Measurements from ENCODE around the gene JMJD8.

Gene JMJD8

GRCh38 chr16:730666-731509, 46.8 kb upstream of the JMJD8 start:
- no peaks in the 10 kb centered on the region for H3K79me2 ChIP-seq (ENCODE audit: insufficient read depth, low read depth)
- H3K27me3 ChIP-seq (ENCODE audit: insufficient read depth, low read depth): no peaks in the 10 kb centered on the region
- no peak overlapping the region for H2AFZ ChIP-seq (ENCODE audit: low read depth)
- H3K9ac ChIP-seq: no peak overlapping the region
- H3K4me2 ChIP-seq: no peak overlapping the region
- H3K27ac ChIP-seq: no peak overlapping the region
- H4K20me1 ChIP-seq (ENCODE audit: insufficient read depth): no peaks in the 10 kb centered on the region
- TF ChIP-seq CTCF (conservative IDR thresholded peaks at IDR 0.05; ENCODE audit: low read depth, low read length): no peak
- H3K4me3 ChIP-seq (IDR thresholded peaks at IDR 0.05; ENCODE audit: insufficient read depth, low read depth, low read length): no peak overlapping the region
- H3K4me1 ChIP-seq (ENCODE audit: low read depth, poor library complexity, severe bottlenecking): peaks cover 38% of the 10 kb centered on the region
- H3K36me3 ChIP-seq (ENCODE audit: insufficient read depth): no peaks in the 10 kb centered on the region

GRCh38 chr16:729768-730665, 45.9 kb upstream of the JMJD8 start:
- Histone ChIP-seq H3K4me2 (no peak overlapping the region), H3K79me2 (ENCODE audit: insufficient read depth, low read depth) (no peaks in the 10 kb centered on the region), H4K20me1 (ENCODE audit: insufficient read depth) (no peaks in the 10 kb centered on the region), H3K9ac (no peak overlapping the region), H3K4me3 (IDR thresholded peaks at IDR 0.05; ENCODE audit: insufficient read depth, low read depth, low read length) (no peak overlapping the region), H3K36me3 (ENCODE audit: insufficient read depth) (no peaks in the 10 kb centered on the region), H3K27ac (no peak overlapping the region), H3K27me3 (ENCODE audit: insufficient read depth, low read depth) (no peaks in the 10 kb centered on the region), H3K4me1 (ENCODE audit: low read depth, poor library complexity, severe bottlenecking) (peaks cover 32% of the 10 kb centered on the region), H2AFZ (ENCODE audit: low read depth) (no peak overlapping the region)
- no peak for TF ChIP-seq CTCF (conservative IDR thresholded peaks at IDR 0.05; ENCODE audit: low read depth, low read length)

GRCh38 chr16:728890-729744, 45.0 kb upstream of the JMJD8 start:
- no peaks in the 10 kb centered on the region for H3K27me3 ChIP-seq (ENCODE audit: insufficient read depth, low read depth)
- H3K36me3 ChIP-seq (ENCODE audit: insufficient read depth): no peaks in the 10 kb centered on the region
- no peaks in the 10 kb centered on the region for H3K79me2 ChIP-seq (ENCODE audit: insufficient read depth, low read depth)
- no peak overlapping the region for H3K27ac ChIP-seq
- H3K9ac ChIP-seq: no peak overlapping the region
- H2AFZ ChIP-seq (ENCODE audit: low read depth): no peak overlapping the region
- no peak overlapping the region for H3K4me2 ChIP-seq
- H3K4me1 ChIP-seq (ENCODE audit: low read depth, poor library complexity, severe bottlenecking): peaks cover 32% of the 10 kb centered on the region
- H4K20me1 ChIP-seq (ENCODE audit: insufficient read depth): no peaks in the 10 kb centered on the region
- TF ChIP-seq CTCF (conservative IDR thresholded peaks at IDR 0.05; ENCODE audit: low read depth, low read length): no peak
- H3K4me3 ChIP-seq (IDR thresholded peaks at IDR 0.05; ENCODE audit: insufficient read depth, low read depth, low read length): no peak overlapping the region
